Natural killer cell (primary cell): ENCODE data around the gene TEX12. TPM values are rescaled to one million over a fixed set of nuclear protein-coding genes. Genes with fewer than 3 reads are reported as not detected.

ENCODE experiments used
- ATAC-seq, 3 donors: fragments of 150-1000 bp in 2 of 3; fragments of 200-7000 bp in 1 of 3; cut with Tn5 transposase; 1 replicate in 1 of 3; 2 replicates in 2 of 3; pipeline ENCODE4 v1.10.0; 2021; ENCODE audit warnings: mild to moderate bottlenecking in 2 of 3, moderate library complexity in 2 of 3
- DNase-seq, 2 donors: peaks; one replicate each; pipeline versions ENCODE4 v3.0.0 to v3.0.0-alpha.2; 2013 to 2021; ENCODE audit warnings: mixed read lengths in 1 of 2
- H3K27ac ChIP-seq: one replicate; pipeline ENCODE4 v1.5.1; 2013; ENCODE audit warnings: mild to moderate bottlenecking, low read length
- H3K27me3 ChIP-seq: one replicate; pipeline ENCODE4 v1.6.1; 2013; ENCODE audit warnings: low read length; ENCODE audit not compliant: control insufficient read depth, insufficient read depth
- H3K36me3 ChIP-seq: one replicate; pipeline ENCODE4 v1.6.1; 2013; ENCODE audit warnings: low read length; ENCODE audit not compliant: control insufficient read depth, insufficient read depth
- H3K4me1 ChIP-seq: one replicate; pipeline ENCODE4 v1.6.1; 2013; ENCODE audit warnings: low read length; ENCODE audit not compliant: control insufficient read depth, insufficient read depth
- H3K4me3 ChIP-seq: one replicate; pipeline ENCODE4 v1.5.1; 2013; ENCODE audit warnings: low read length
- H3K9me3 ChIP-seq: one replicate; pipeline ENCODE4 v1.6.1; 2013; ENCODE audit warnings: low read length; ENCODE audit not compliant: control insufficient read depth, insufficient read depth
- H3K27ac Mint-ChIP-seq, 2 donors: one replicate each; pipeline ENCODE4 v1.8.0; 2022; ENCODE audit warnings: mild to moderate bottlenecking in 2 of 2, mixed read lengths in 2 of 2, moderate library complexity in 1 of 2
- H3K27me3 Mint-ChIP-seq, 2 donors: one replicate each; pipeline ENCODE4 v1.8.0; 2022; ENCODE audit warnings: low read depth in 2 of 2, mixed read lengths in 2 of 2
- H3K36me3 Mint-ChIP-seq: one replicate; pipeline ENCODE4 v1.8.0; 2022; ENCODE audit warnings: mixed read lengths
- H3K4me1 Mint-ChIP-seq, 2 donors: one replicate each; pipeline ENCODE4 v1.8.0; 2022; ENCODE audit warnings: mixed read lengths in 2 of 2
- H3K4me3 Mint-ChIP-seq: one replicate; pipeline ENCODE4 v1.8.0; 2022; ENCODE audit warnings: mild to moderate bottlenecking, moderate library complexity, mixed read lengths
- H3K9me3 Mint-ChIP-seq, 2 donors: one replicate each; pipeline ENCODE4 v1.8.0; 2022; ENCODE audit warnings: mixed read lengths in 2 of 2
- WGBS: methylation state at CpG from one replicate; pipeline ENCODE4 v1.1.7; 2013; ENCODE audit warnings: missing lambda C conversion rate; ENCODE audit not compliant: insufficient coverage; 5-methylcytosine and 5-hydroxymethylcytosine counted together
- intact Hi-C: fragments of 100-400 bp; cut with micrococcal nuclease; formaldehyde crosslinking; loops from one replicate; pipeline ENCODE4 v1.14.2; 2022
- total RNA-seq, 4 donors: library from RNA; stranded (reverse); fragments of 120-200 nt in 1 of 4; gene quantifications; one replicate each; pipeline versions ENCODE4 v1.2.3 to v1.2.4, GENCODE V29; 2013 to 2022
- TF ChIP-seq, protein P1 (sequence below): fragments of 200-600 bp; IDR thresholded peaks from one replicate; pipeline ENCODE4 v1.8.0; 2022; ENCODE audit warnings: antibody characterized with exemption

Gene TEX12
- total RNA-seq, 3 donors from 2014 or later (not counting 1 experiment from before 2014, with no cell fraction given): 0.45 to 0.82 (median 0.50) TPM

DNA sequence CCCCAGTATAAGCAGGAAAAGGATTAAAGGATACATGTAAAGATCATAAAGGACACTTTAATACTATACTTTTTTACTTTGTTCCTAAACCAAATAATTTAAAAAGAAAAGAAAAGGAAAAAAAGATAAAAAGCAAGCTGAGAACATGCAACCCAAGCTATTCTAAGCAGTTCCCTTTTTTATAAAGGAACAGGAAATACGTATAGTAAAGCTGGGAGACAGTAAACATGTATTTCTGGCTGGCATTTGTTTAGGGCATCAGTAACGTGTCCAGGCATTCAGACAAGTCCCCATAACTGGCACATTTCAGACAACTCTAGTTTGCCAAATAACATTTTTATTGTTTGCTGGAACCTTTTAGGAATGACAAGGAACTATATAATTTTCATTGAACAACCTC, 33.1 kb downstream of the TEX12 start:
- Histone ChIP-seq H3K9me3 (no peaks in the 10 kb centered on the region), H3K27ac (no peak overlapping the region), H3K4me3 (no peak overlapping the region), H3K36me3 (no peaks in the 10 kb centered on the region), H3K27me3 (no peaks in the 10 kb centered on the region), H3K4me1 (no peaks in the 10 kb centered on the region)
- Mint-ChIP-seq H3K36me3 (no peaks in the 10 kb centered on the region), H3K27ac (no peak overlapping the region), H3K9me3 (no peaks in the 10 kb centered on the region), H3K4me1 (no peaks in the 10 kb centered on the region), H3K4me3 (no peak overlapping the region), H3K27me3 (peaks cover 0 to 3% of the 10 kb centered on the region in 2 donors)
- WGBS: 21% methylated on average over 2 of the region's 2 CpGs
- DNase-seq (no peak), ATAC-seq (no peak)
- TF ChIP-seq, protein P1, sequence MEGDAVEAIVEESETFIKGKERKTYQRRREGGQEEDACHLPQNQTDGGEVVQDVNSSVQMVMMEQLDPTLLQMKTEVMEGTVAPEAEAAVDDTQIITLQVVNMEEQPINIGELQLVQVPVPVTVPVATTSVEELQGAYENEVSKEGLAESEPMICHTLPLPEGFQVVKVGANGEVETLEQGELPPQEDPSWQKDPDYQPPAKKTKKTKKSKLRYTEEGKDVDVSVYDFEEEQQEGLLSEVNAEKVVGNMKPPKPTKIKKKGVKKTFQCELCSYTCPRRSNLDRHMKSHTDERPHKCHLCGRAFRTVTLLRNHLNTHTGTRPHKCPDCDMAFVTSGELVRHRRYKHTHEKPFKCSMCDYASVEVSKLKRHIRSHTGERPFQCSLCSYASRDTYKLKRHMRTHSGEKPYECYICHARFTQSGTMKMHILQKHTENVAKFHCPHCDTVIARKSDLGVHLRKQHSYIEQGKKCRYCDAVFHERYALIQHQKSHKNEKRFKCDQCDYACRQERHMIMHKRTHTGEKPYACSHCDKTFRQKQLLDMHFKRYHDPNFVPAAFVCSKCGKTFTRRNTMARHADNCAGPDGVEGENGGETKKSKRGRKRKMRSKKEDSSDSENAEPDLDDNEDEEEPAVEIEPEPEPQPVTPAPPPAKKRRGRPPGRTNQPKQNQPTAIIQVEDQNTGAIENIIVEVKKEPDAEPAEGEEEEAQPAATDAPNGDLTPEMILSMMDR: no peak
- intact Hi-C loops: no loop called here

DNA sequence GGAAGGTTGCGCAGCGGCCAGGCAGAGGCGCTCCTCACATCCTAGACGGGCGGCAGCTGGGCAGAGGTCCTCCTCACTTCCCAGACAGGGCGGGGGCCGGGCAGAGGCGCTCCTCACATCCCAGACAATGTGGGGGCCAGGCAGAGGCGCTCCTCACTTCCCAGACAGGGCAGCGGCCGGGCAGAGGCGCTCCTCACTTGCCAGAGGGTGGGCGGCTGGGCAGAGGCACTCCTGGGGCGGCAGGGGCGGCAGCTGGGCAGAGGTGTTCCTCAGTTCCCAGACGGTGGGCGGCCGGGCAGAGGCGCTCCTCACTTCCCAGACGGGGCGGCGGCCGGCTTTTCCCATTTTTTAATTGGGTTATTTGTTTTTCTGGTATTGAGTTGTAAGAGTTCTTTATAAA, 38.9 kb downstream of the TEX12 start:
- Mint-ChIP-seq H3K4me3 (no peak overlapping the region), H3K27ac (no peak overlapping the region), H3K9me3 (no peaks in the 10 kb centered on the region), H3K4me1 (no peaks in the 10 kb centered on the region), H3K36me3 (no peaks in the 10 kb centered on the region), H3K27me3 (no peaks in the 10 kb centered on the region)
- ATAC-seq: no peak
- no peak for DNase-seq
- Histone ChIP-seq H3K9me3 (no peaks in the 10 kb centered on the region), H3K27ac (no peak overlapping the region), H3K4me3 (no peak overlapping the region), H3K4me1 (no peaks in the 10 kb centered on the region), H3K36me3 (no peaks in the 10 kb centered on the region), H3K27me3 (no peaks in the 10 kb centered on the region)
- WGBS: 93% methylated on average over 23 of the region's 23 CpGs
- intact Hi-C loops: no loop called here
- TF ChIP-seq, protein P1: no peak

DNA sequence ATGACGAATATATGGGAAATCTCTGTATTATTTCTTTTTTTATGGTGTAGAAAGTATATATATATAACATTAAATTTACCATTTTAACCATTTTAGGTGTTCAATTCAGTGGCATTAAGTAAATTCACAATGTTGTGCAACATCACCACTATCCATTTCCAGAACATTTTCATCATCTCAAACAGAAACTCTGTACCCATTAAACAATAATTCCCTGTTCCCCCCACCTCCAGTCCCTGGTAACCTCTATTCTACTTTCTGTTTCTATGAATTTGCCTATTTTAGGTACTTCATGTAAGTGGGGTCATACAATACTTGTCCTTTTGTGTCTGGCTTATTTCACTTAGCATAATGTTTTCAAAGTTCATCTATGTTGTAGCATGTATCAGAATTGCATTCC, 43.7 kb downstream of the TEX12 start:
- Histone ChIP-seq H3K36me3 (no peaks in the 10 kb centered on the region), H3K27me3 (no peaks in the 10 kb centered on the region), H3K4me3 (no peak overlapping the region), H3K27ac (no peak overlapping the region), H3K9me3 (no peaks in the 10 kb centered on the region), H3K4me1 (no peaks in the 10 kb centered on the region)
- no peaks in the 10 kb centered on the region for H3K27me3 Mint-ChIP-seq
- no peaks in the 10 kb centered on the region for H3K9me3 Mint-ChIP-seq
- ATAC-seq (no peak), DNase-seq (no peak)
- no CpG with 5 or more reads among the region's 1 CpG for WGBS
- H3K4me3 Mint-ChIP-seq: no peak overlapping the region
- H3K4me1 Mint-ChIP-seq: no peaks in the 10 kb centered on the region
- TF ChIP-seq, protein P1: no peak
- H3K36me3 Mint-ChIP-seq: no peaks in the 10 kb centered on the region
- intact Hi-C loops: no loop called here
- no peak overlapping the region for H3K27ac Mint-ChIP-seq

DNA sequence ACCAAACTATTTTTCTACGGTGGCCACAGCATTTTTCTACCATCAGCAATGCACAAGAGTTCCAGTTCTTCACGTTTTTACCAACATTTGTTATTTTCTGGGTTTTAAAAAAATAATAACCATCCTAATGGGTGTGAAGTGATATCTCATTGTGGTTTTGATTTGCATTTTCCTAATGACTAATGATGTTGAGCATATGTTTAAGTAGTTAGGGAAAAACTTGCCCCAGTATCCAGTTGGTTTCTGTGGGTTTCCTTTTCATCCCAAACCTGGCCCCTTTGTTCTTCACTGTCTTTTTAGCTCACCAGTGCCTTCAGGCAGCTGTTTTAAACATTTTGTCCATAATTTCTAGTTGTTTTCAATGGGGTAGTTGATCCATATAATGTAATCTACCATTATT, 44.4 kb downstream of the TEX12 start:
- intact Hi-C loops: no loop called here

More for the DNA sequence above, 44.4 kb downstream of the TEX12 start:
- Histone ChIP-seq H3K4me3 (no peak overlapping the region), H3K4me1 (no peaks in the 10 kb centered on the region), H3K36me3 (no peaks in the 10 kb centered on the region), H3K27ac (no peak overlapping the region), H3K9me3 (no peaks in the 10 kb centered on the region), H3K27me3 (no peaks in the 10 kb centered on the region)
- Mint-ChIP-seq H3K27me3 (no peaks in the 10 kb centered on the region), H3K27ac (no peak overlapping the region), H3K36me3 (no peaks in the 10 kb centered on the region), H3K9me3 (no peaks in the 10 kb centered on the region), H3K4me3 (no peak overlapping the region), H3K4me1 (no peaks in the 10 kb centered on the region)
- TF ChIP-seq, protein P1: no peak
- ATAC-seq (no peak), DNase-seq (no peak)
- WGBS: no CpG with 5 or more reads among the region's 2 CpGs
